Suprapubic skin (tissue), 3 donors: Measurements from ENCODE around the gene NFIB.

Experiments used
- CTCF ChIP-seq, 2 donors: fragments of 200-600 bp in 1 of 2; fragments of 450-650 bp in 1 of 2; sonication (generic) in 1 of 2; IDR thresholded peaks; one replicate each; pipeline ENCODE4 v1.5.1; 2016 to 2019; ENCODE audit warnings: antibody characterized with exemption in 2 of 2, mild to moderate bottlenecking in 1 of 2, moderate library complexity in 1 of 2
- POLR2A ChIP-seq, 2 donors: fragments of 450-650 bp; IDR thresholded peaks; one replicate each; pipeline ENCODE4 v1.6.1; 2017; ENCODE audit warnings: antibody characterized with exemption in 2 of 2, mild to moderate bottlenecking in 2 of 2, moderate library complexity in 2 of 2

DNA sequence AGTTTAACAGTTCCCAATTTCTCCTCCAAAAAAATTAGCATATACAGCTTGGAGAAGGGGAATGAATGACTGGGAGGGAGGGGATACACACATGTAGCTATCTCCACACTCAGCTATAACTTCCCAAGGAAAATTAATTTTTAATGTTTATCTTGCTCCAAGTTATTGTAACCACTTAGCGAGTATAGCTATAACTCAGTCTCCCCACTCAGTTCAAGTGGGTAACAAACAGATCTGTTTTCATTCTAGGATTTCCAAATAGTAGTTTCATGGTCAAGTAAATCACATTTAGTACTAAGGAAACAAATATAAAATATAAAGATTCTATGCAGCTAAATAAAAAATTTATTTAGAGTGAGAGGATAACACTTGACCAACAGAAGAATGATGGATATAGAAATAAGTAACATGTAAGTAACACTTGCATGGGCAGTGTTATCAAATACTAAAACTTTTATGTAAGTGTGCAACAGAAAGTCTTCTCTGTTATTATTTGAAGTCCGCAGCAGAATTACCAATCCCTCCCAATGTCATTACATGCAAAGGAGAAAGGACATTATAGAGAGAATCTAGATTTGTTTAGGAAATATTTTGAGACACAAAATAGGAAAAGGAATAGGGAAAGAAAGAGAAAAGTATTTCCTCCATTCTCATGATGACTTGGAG lies 10.2 kb upstream of the NFIB start:
- TF ChIP-seq CTCF (IDR thresholded peaks at IDR 0.05) (no peak), POLR2A (IDR thresholded peaks at IDR 0.05) (no peak)
